NCI-H82 (cell line): ENCODE measurements around the gene NFYB.
A peak's percentile ranks its signal among the peaks of the same experiment; 100 is the strongest.
"Not testable (repeated sequence)": the region's sequence is repeated elsewhere in the genome, so short reads cannot be mapped to it uniquely, and the experiment has no call there.

Experiments
- DNase-seq: peaks from one replicate; lab custom pipeline; 2025; lab: John Stamatoyannopoulos, UW

NFYB gene

GRCh38 chr12:104163028-104163427, 25.0 kb upstream of the NFYB start:
- not testable (repeated sequence) for DNase-seq

- DNase-seq, result no peak
Observed at GRCh38 chr12:104155711-104156555, 17.9 kb upstream of the NFYB start.

GRCh38 chr12:104154806-104155205, 16.8 kb upstream of the NFYB start:
- peak; percentile 98 for DNase-seq

- DNase-seq, result peak; percentile 52
Observed at GRCh38 chr12:104154286-104154685, 16.3 kb upstream of the NFYB start.

GRCh38 chr12:104152685-104153241, 14.8 kb upstream of the NFYB start:
- DNase-seq, result no peak

- DNase-seq, result peak; percentile 89
Observed at GRCh38 chr12:104150416-104150815, 12.4 kb upstream of the NFYB start.

GRCh38 chr12:104147346-104147745, 9.3 kb upstream of the NFYB start:
- no peak for DNase-seq

- DNase-seq, result no peak
Observed at GRCh38 chr12:104143918-104144317, 5.9 kb upstream of the NFYB start.

GRCh38 chr12:104143002-104143401, 5.0 kb upstream of the NFYB start:
- DNase-seq, result no peak

- DNase-seq, result no peak
Observed at GRCh38 chr12:104142543-104142942, 4.5 kb upstream of the NFYB start.

- DNase-seq, result peak; percentile 78
Observed at GRCh38 chr12:104138797-104139152, 765 bp upstream of the NFYB start.

GRCh38 chr12:104137001-104137901, 759 bp downstream of the NFYB start:
- DNase-seq, result peak; percentile 91

- DNase-seq, result peak; percentile 45
Observed at GRCh38 chr12:104136577-104136976, 1.4 kb downstream of the NFYB start.

- DNase-seq, result no peak
Observed at GRCh38 chr12:104134882-104135281, 3.1 kb downstream of the NFYB start.

- DNase-seq, result no peak
Observed at GRCh38 chr12:104133866-104134265, 4.1 kb downstream of the NFYB start.

GRCh38 chr12:104133321-104133720, 4.7 kb downstream of the NFYB start:
- no peak for DNase-seq

- peak; percentile 62 for DNase-seq
Observed at GRCh38 chr12:104132351-104132956, 5.6 kb downstream of the NFYB start.

- DNase-seq, result no peak
Observed at GRCh38 chr12:104131609-104132008, 6.4 kb downstream of the NFYB start.

- no peak for DNase-seq
Observed at GRCh38 chr12:104130760-104131159, 7.2 kb downstream of the NFYB start.

GRCh38 chr12:104126548-104126947, 11.5 kb downstream of the NFYB start:
- no peak for DNase-seq

- no peak for DNase-seq
Observed at GRCh38 chr12:104122298-104122697, 15.7 kb downstream of the NFYB start.

GRCh38 chr12:104121001-104121400, 17.0 kb downstream of the NFYB start:
- DNase-seq, result no peak
